ENCODE results near the gene HHIPL1.

- peak; percentile 95 to 100 (median 98) for TF ChIP-seq CTCF (IDR thresholded peaks at IDR 0.05)
- TF ChIP-seq POLR2A (IDR thresholded peaks at IDR 0.05): no peak
Observed at GRCh38 chr14:99628887-99629618, 15.9 kb upstream of the HHIPL1 start.
